K562 (cell line): ENCODE results near the gene HOXB3. TPM values are rescaled to one million over a fixed set of nuclear protein-coding genes. Genes with fewer than 3 reads are reported as not detected.

Experiments used
- CEBPG ChIP-seq, 3 experiments: fragments of 200-800 bp in 1 of 3; sonication (Bioruptor generic) in 1 of 3; sonication (generic) in 1 of 3; formaldehyde crosslinking in 1 of 3; IDR thresholded peaks in 2 of 3; conservative IDR thresholded peaks in 1 of 3; 2 replicates each; pipeline versions ENCODE4 v1.6.1 to v1.8.0; 2016 to 2022; ENCODE audit warnings: missing compliant biosample characterization in 2 of 3, missing genetic modification characterization in 2 of 3, mild to moderate bottlenecking in 1 of 3, missing genetic modification reagents in 1 of 3
- DMBX1 ChIP-seq: fragments of 250-450 bp; sonication (Bioruptor Pico); IDR thresholded peaks from 2 replicates; pipeline ENCODE4 v1.8.0; 2022; ENCODE audit warnings: inconsistent platforms, mild to moderate bottlenecking, moderate library complexity, borderline replicate concordance
- KDM5B ChIP-seq: fragments of 200-600 bp; sonication (generic); IDR thresholded peaks from 2 replicates; pipeline ENCODE4 v1.6.1; 2012; ENCODE audit warnings: low read depth, mild to moderate bottlenecking, moderate library complexity, low read length, control low read depth, inconsistent platforms; ENCODE audit not compliant: insufficient replicate concordance
- L3MBTL2 ChIP-seq: fragments of 450-650 bp; IDR thresholded peaks from 2 replicates; pipeline ENCODE4 v1.6.1; 2016; ENCODE audit warnings: mild to moderate bottlenecking, moderate library complexity
- MXD1 ChIP-seq: fragments of 250-450 bp; sonication (Bioruptor Pico); IDR thresholded peaks from 2 replicates; pipeline ENCODE4 v1.8.0; 2021; ENCODE audit warnings: borderline replicate concordance, mild to moderate bottlenecking, moderate library complexity; ENCODE audit not compliant: poor library complexity, severe bottlenecking
- NFRKB ChIP-seq: fragments of 450-650 bp; IDR thresholded peaks from 2 replicates; pipeline ENCODE4 v1.6.1; 2016; ENCODE audit warnings: low read depth
- OTX1 ChIP-seq: fragments of 450-650 bp; formaldehyde crosslinking; IDR thresholded peaks from 2 replicates; pipeline ENCODE4 v1.4.0; 2022; ENCODE audit warnings: mild to moderate bottlenecking
- PML ChIP-seq: IDR thresholded peaks from 2 replicates; pipeline ENCODE4 v1.6.1; 2012; ENCODE audit warnings: low read length, inconsistent platforms
- SRSF1 ChIP-seq: fragments of 200-400 bp; formaldehyde crosslinking; IDR thresholded peaks from 2 replicates; pipeline ENCODE4 v1.6.1; 2017; ENCODE audit warnings: mild to moderate bottlenecking, low read depth, low read length, moderate library complexity
- STAG1 ChIP-seq: sonication (generic); formaldehyde crosslinking; IDR thresholded peaks from 2 replicates; pipeline ENCODE4 v1.5.0; 2020; ENCODE audit warnings: missing genetic modification reagents, borderline replicate concordance
- TCF15 ChIP-seq: fragments of 250-450 bp; sonication (Bioruptor Pico); IDR thresholded peaks from 2 replicates; pipeline ENCODE4 v1.8.0; 2022; ENCODE audit warnings: moderate library complexity, mild to moderate bottlenecking, inconsistent platforms
- ZBTB2 ChIP-seq: fragments of 450-650 bp; IDR thresholded peaks from 2 replicates; pipeline ENCODE4 v1.6.1; 2016; ENCODE audit warnings: antibody characterized with exemption
- ZFX ChIP-seq: sonication (generic); formaldehyde crosslinking; IDR thresholded peaks from 2 replicates; pipeline ENCODE4 v1.8.0; 2022; ENCODE audit warnings: mild to moderate bottlenecking, missing genetic modification reagents, moderate library complexity
- ZNF407 ChIP-seq: fragments of 450-650 bp; IDR thresholded peaks from 2 replicates; pipeline ENCODE4 v1.6.1; 2016; ENCODE audit warnings: low read depth
- ZNF408 ChIP-seq: fragments of 250-450 bp; sonication (Bioruptor Pico); IDR thresholded peaks from 2 replicates; pipeline ENCODE4 v1.4.0; 2020; ENCODE audit warnings: low read depth, mild to moderate bottlenecking, moderate library complexity
- polyA plus RNA-seq, 8 experiments: library from polyadenylated mRNA; depleted of rRNA in 4 of 8; stranded (reverse) in 5 of 8; unstranded in 3 of 8; fragments of >200 nt; fragmentation: Nextera tagmentation in 2 of 8; fragmentation: Illumina TruSeq in 1 of 8; extraction: Ambion mirVana in 2 of 8; extraction: Trizol in 1 of 8; gene quantifications; 2 replicates each; pipeline versions ENCODE4 v1.2.1 to v1.2.3, GENCODE V29; 2011 to 2014; ENCODE audit warnings: inconsistent platforms in 1 of 8, missing spikeins in 1 of 8
- total RNA-seq, 7 experiments: library from RNA; depleted of rRNA in 6 of 7; stranded (reverse); fragments of >200 nt in 6 of 7; fragmentation: Illumina TruSeq in 2 of 7; extraction: Trizol in 2 of 7; gene quantifications; 2 replicates each; pipeline versions ENCODE4 v1.2.1 to v1.2.3, GENCODE V29; 2011 to 2021; ENCODE audit warnings: low replicate concordance in 1 of 7

Gene HOXB3
- total and polyA plus RNA-seq, 9 of the 15 experiments (the other 6 are each of a cell fraction or from before 2014, with no cell fraction given), result 2.4 to 41.3 (median 20.2) TPM

- TF ChIP-seq STAG1 (CRISPR knock-in tag), result no peak
- TF ChIP-seq SRSF1, result no peak
- TF ChIP-seq ZBTB2, result 0 out of 2 replicates have a peak, but pooled peaks have one; percentile 31
- no peak for TF ChIP-seq TCF15 (CRISPR knock-in tag)
- peak; percentile 68; the same call in 1 of the 2 replicates for TF ChIP-seq L3MBTL2
- TF ChIP-seq OTX1 (CRISPR knock-in tag), result no peak
- no peak for TF ChIP-seq CEBPG (CRISPR knock-in tag; IDR thresholded peaks at IDR 0.05)
- no peak for TF ChIP-seq CEBPG (tag; conservative IDR thresholded peaks at IDR 0.05 in 1 of 2, IDR thresholded peaks at IDR 0.05 in 1 of 2)
- peak; percentile 55; the same call in 1 of the 2 replicates for TF ChIP-seq DMBX1 (CRISPR knock-in tag)
- TF ChIP-seq ZNF407, result no peak
- TF ChIP-seq MXD1 (CRISPR knock-in tag), result no peak
- TF ChIP-seq ZFX (CRISPR knock-in tag), result peak; percentile 52; the same call in 1 of the 2 replicates
- TF ChIP-seq PML, result peak; percentile 14; the same call in 1 of the 2 replicates
- TF ChIP-seq NFRKB, result peak; percentile 67; the same call in 1 of the 2 replicates
- TF ChIP-seq KDM5B, result peak; percentile 68
- no peak for TF ChIP-seq ZNF408 (CRISPR knock-in tag)
Observed at GRCh38 chr17:48579760-48580554, 10.1 kb downstream of the HOXB3 start (continued).
